22Rv1 (cell line): Measurements from ENCODE around the gene LMO7.

Experiments
- CTCF ChIP-seq: fragments of 450-650 bp; IDR thresholded peaks from 2 replicates; pipeline ENCODE4 v1.5.1; 2017; ENCODE audit warnings: mild to moderate bottlenecking
- ZFX ChIP-seq: fragments of 450-650 bp; IDR thresholded peaks from 2 replicates; pipeline ENCODE4 v1.6.1; 2017; ENCODE audit warnings: antibody characterized with exemption, borderline replicate concordance

DNA sequence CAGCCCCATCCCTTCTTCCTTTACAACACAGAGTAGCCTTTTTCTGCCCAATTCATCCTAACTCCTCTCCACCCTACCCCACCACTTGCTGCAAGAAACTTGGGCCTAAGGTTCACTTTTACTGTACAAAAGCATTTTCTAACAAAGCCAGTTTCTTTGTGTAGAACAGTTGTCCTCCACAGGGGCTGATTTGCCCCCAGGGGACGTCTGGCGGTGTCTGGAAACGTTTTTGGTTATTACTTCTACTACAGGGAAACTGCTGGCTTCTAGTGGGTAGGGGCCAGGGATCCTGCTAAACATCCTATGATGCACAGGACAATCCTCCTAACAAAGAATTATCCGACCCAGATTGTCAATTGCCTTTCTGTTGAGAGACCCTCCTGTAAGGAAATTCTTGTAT, 7.3 kb upstream of the LMO7 start:
- TF ChIP-seq CTCF (no peak), ZFX (no peak)
